ENCODE data around the gene AP1B1. TPM values are rescaled to one million over a fixed set of nuclear protein-coding genes. Genes with fewer than 3 reads are reported as not detected.

AP1B1 gene
- polyA plus RNA-seq, 2 of the 4 experiments (the other 2 are of a cell fraction) = 22.5 to 27.0 TPM

- H3K4me2 ChIP-seq = no peak overlapping the region
- ChIA-PET CTCF (no interaction called here), POLR2A (no interaction called here)
- WGBS (ENCODE audit: missing lambda C conversion rate) = 96% methylated on average over 3 of the region's 9 CpGs
- H3K9me3 ChIP-seq = no peaks in the 10 kb centered on the region
- H3K27ac ChIP-seq = no peak overlapping the region
- ATAC-seq = no peak
- TF ChIP-seq POLR2AphosphoS2 (conservative IDR thresholded peaks at IDR 0.05; ENCODE audit: low read length) (no peak), ATOH8 (CRISPR knock-in tag; IDR thresholded peaks at IDR 0.05; ENCODE audit: low read depth) (no peak), MAX (IDR thresholded peaks at IDR 0.05) (no peak)
- no peak overlapping the region for H3K4me3 ChIP-seq
- no peak for DNase-seq (ENCODE audit: low read depth in 1 of 2, low spot score in 1 of 2)
- no peaks in the 10 kb centered on the region for H3K4me1 ChIP-seq
- no peak for FAIRE-seq
These were observed 36.5 kb downstream of the AP1B1 start for GRCh38 chr22:29351891-29352290.

GRCh38 chr22:29351042-29351441, 37.3 kb downstream of the AP1B1 start:
- Histone ChIP-seq H3K4me2 (no peak overlapping the region), H3K4me1 (no peaks in the 10 kb centered on the region), H3K4me3 (no peak overlapping the region), H3K9me3 (no peaks in the 10 kb centered on the region), H3K27ac (no peak overlapping the region)
- CTCF ChIA-PET = interaction anchor here (0.6 to 5.7 kb wide), 2 partner anchors 8 to 44 kb away, joined by 3 to 33 read pairs; no protein-coding TSS in a partner anchor
- no peak for DNase-seq (ENCODE audit: low read depth in 1 of 2, low spot score in 1 of 2)
- TF ChIP-seq ATOH8 (CRISPR knock-in tag; IDR thresholded peaks at IDR 0.05; ENCODE audit: low read depth) = no peak
- no peak for TF ChIP-seq EHF (CRISPR knock-in tag; IDR thresholded peaks at IDR 0.05)
- TF ChIP-seq MAX (IDR thresholded peaks at IDR 0.05) = no peak
- TF ChIP-seq EP300 (IDR thresholded peaks at IDR 0.05) = no peak
- TF ChIP-seq HEYL (CRISPR knock-in tag; IDR thresholded peaks at IDR 0.05) = no peak
- TF ChIP-seq CHD2 (IDR thresholded peaks at IDR 0.05; ENCODE audit: low read length, partially characterized antibody) = no peak
- TF ChIP-seq BHLHE40 (IDR thresholded peaks at IDR 0.05; ENCODE audit: low read depth, low read length) = no peak
- no peak for TF ChIP-seq SREBF2 (IDR thresholded peaks at IDR 0.05)
- TF ChIP-seq USF2 (IDR thresholded peaks at IDR 0.05) = no peak
- TF ChIP-seq JUN (IDR thresholded peaks at IDR 0.05) = no peak
- no peak for TF ChIP-seq RNF2 (IDR thresholded peaks at IDR 0.05; ENCODE audit: borderline replicate concordance, low read depth)
- TF ChIP-seq ESRRA (IDR thresholded peaks at IDR 0.05; ENCODE audit: borderline replicate concordance, low read length) = no peak
- TF ChIP-seq RAD21 (conservative IDR thresholded peaks at IDR 0.05 in 1 of 2, IDR thresholded peaks at IDR 0.05 in 1 of 2) = no peak
- TF ChIP-seq REST (IDR thresholded peaks at IDR 0.05) = no peak
- no peak for TF ChIP-seq FOSB (CRISPR knock-in tag; IDR thresholded peaks at IDR 0.05)
- TF ChIP-seq CBX8 (IDR thresholded peaks at IDR 0.05) = no peak
- no peak for TF ChIP-seq SMC3 (IDR thresholded peaks at IDR 0.05)
- TF ChIP-seq MAZ (IDR thresholded peaks at IDR 0.05; ENCODE audit: borderline replicate concordance, low read depth, low read length) = no peak
- no peak for TF ChIP-seq BCL3 (IDR thresholded peaks at IDR 0.05)
- no peak for FAIRE-seq
- ATAC-seq = no peak
- 98% methylated on average over 5 of the region's 6 CpGs for WGBS (ENCODE audit: missing lambda C conversion rate)
- POLR2A ChIA-PET = no interaction called here

All from A549 (cell line).